ENCODE measurements around the gene HAO2.
"Not testable (repeated sequence)": the region's sequence is repeated elsewhere in the genome, so short reads cannot be mapped to it uniquely, and the experiment has no call there.

HAO2 gene

GRCh38 chr1:119373465-119373864 is 4.9 kb downstream of the HAO2 start:
- DNase-seq (ENCODE audit: insufficient read length, low spot score) = no peak
- no peak for FAIRE-seq
- no peak for TF ChIP-seq SPI1 (IDR thresholded peaks at IDR 0.05; ENCODE audit: low read depth, low read length)
- TF ChIP-seq TAF1 (IDR thresholded peaks at IDR 0.05; ENCODE audit: low read depth, low read length) = no peak
- no peak for TF ChIP-seq PAX5 (IDR thresholded peaks at IDR 0.05; ENCODE audit: insufficient read depth, low read length, severe bottlenecking)
- no peak for TF ChIP-seq POLR2AphosphoS5 (IDR thresholded peaks at IDR 0.05; ENCODE audit: low read depth, low read length)
- TF ChIP-seq POLR2A (IDR thresholded peaks at IDR 0.05; ENCODE audit: low read depth, low read length) = no peak
- TF ChIP-seq POU2F2 (IDR thresholded peaks at IDR 0.05; ENCODE audit: low read depth, low read length) = no peak

- no peak for FAIRE-seq
- TF ChIP-seq POU2F2 (IDR thresholded peaks at IDR 0.05; ENCODE audit: low read depth, low read length) (no peak), SPI1 (IDR thresholded peaks at IDR 0.05; ENCODE audit: low read depth, low read length) (no peak), POLR2AphosphoS5 (IDR thresholded peaks at IDR 0.05; ENCODE audit: low read depth, low read length) (no peak), PAX5 (IDR thresholded peaks at IDR 0.05; ENCODE audit: insufficient read depth, low read length, severe bottlenecking) (no peak), POLR2A (IDR thresholded peaks at IDR 0.05; ENCODE audit: low read depth, low read length) (no peak), TAF1 (IDR thresholded peaks at IDR 0.05; ENCODE audit: low read depth, low read length) (no peak)
- DNase-seq (ENCODE audit: insufficient read length, low spot score) = no peak
These were observed 5.8 kb downstream of the HAO2 start for GRCh38 chr1:119374208-119374874.

- TF ChIP-seq TAF1 (IDR thresholded peaks at IDR 0.05; ENCODE audit: low read depth, low read length) (no peak), POLR2AphosphoS5 (IDR thresholded peaks at IDR 0.05; ENCODE audit: low read depth, low read length) (no peak), PAX5 (IDR thresholded peaks at IDR 0.05; ENCODE audit: insufficient read depth, low read length, severe bottlenecking) (no peak), POLR2A (IDR thresholded peaks at IDR 0.05; ENCODE audit: low read depth, low read length) (no peak), SPI1 (IDR thresholded peaks at IDR 0.05; ENCODE audit: low read depth, low read length) (no peak), POU2F2 (IDR thresholded peaks at IDR 0.05; ENCODE audit: low read depth, low read length) (no peak)
- DNase-seq (ENCODE audit: insufficient read length, low spot score) (no peak), FAIRE-seq (no peak)
These were observed 6.8 kb downstream of the HAO2 start for GRCh38 chr1:119375366-119375765.

- DNase-seq (ENCODE audit: insufficient read length, low spot score) (no peak), FAIRE-seq (no peak)
- TF ChIP-seq SPI1 (IDR thresholded peaks at IDR 0.05; ENCODE audit: low read depth, low read length) (no peak), POLR2A (IDR thresholded peaks at IDR 0.05; ENCODE audit: low read depth, low read length) (no peak), POLR2AphosphoS5 (IDR thresholded peaks at IDR 0.05; ENCODE audit: low read depth, low read length) (no peak), PAX5 (IDR thresholded peaks at IDR 0.05; ENCODE audit: insufficient read depth, low read length, severe bottlenecking) (no peak), POU2F2 (IDR thresholded peaks at IDR 0.05; ENCODE audit: low read depth, low read length) (no peak), TAF1 (IDR thresholded peaks at IDR 0.05; ENCODE audit: low read depth, low read length) (no peak)
These were observed 8.0 kb downstream of the HAO2 start for GRCh38 chr1:119376594-119376993.

- not testable (repeated sequence) for DNase-seq (ENCODE audit: insufficient read length, low spot score)
These were observed 9.0 kb downstream of the HAO2 start for GRCh38 chr1:119377594-119377993.

GRCh38 chr1:119379117-119379516 is 10.5 kb downstream of the HAO2 start:
- no peak for TF ChIP-seq POLR2AphosphoS5 (IDR thresholded peaks at IDR 0.05; ENCODE audit: low read depth, low read length)
- TF ChIP-seq SPI1 (IDR thresholded peaks at IDR 0.05; ENCODE audit: low read depth, low read length) = no peak
- TF ChIP-seq PAX5 (IDR thresholded peaks at IDR 0.05; ENCODE audit: insufficient read depth, low read length, severe bottlenecking) = no peak
- TF ChIP-seq TAF1 (IDR thresholded peaks at IDR 0.05; ENCODE audit: low read depth, low read length) = no peak
- no peak for TF ChIP-seq POLR2A (IDR thresholded peaks at IDR 0.05; ENCODE audit: low read depth, low read length)
- TF ChIP-seq POU2F2 (IDR thresholded peaks at IDR 0.05; ENCODE audit: low read depth, low read length) = no peak
- FAIRE-seq (no peak), DNase-seq (ENCODE audit: insufficient read length, low spot score) (no peak)

More at GRCh38 chr1:119377594-119377993, 9.0 kb downstream of the HAO2 start:
- not testable (repeated sequence) for FAIRE-seq

- no peak for TF ChIP-seq POLR2A (IDR thresholded peaks at IDR 0.05; ENCODE audit: low read depth, low read length)
- TF ChIP-seq PAX5 (IDR thresholded peaks at IDR 0.05; ENCODE audit: insufficient read depth, low read length, severe bottlenecking) = no peak
- TF ChIP-seq SPI1 (IDR thresholded peaks at IDR 0.05; ENCODE audit: low read depth, low read length) = no peak
- TF ChIP-seq POLR2AphosphoS5 (IDR thresholded peaks at IDR 0.05; ENCODE audit: low read depth, low read length) = no peak
- no peak for TF ChIP-seq POU2F2 (IDR thresholded peaks at IDR 0.05; ENCODE audit: low read depth, low read length)
- TF ChIP-seq TAF1 (IDR thresholded peaks at IDR 0.05; ENCODE audit: low read depth, low read length) = no peak
- FAIRE-seq (no peak), DNase-seq (ENCODE audit: insufficient read length, low spot score) (no peak)
These were observed 11.7 kb downstream of the HAO2 start for GRCh38 chr1:119380304-119380703.

GRCh38 chr1:119380983-119381662 is 12.5 kb downstream of the HAO2 start:
- TF ChIP-seq POLR2AphosphoS5 (IDR thresholded peaks at IDR 0.05; ENCODE audit: low read depth, low read length) = no peak
- DNase-seq (ENCODE audit: insufficient read length, low spot score) (no peak), FAIRE-seq (no peak)

- DNase-seq (ENCODE audit: insufficient read length, low spot score) (no peak), FAIRE-seq (no peak)
- TF ChIP-seq SPI1 (IDR thresholded peaks at IDR 0.05; ENCODE audit: low read depth, low read length) (no peak), PAX5 (IDR thresholded peaks at IDR 0.05; ENCODE audit: insufficient read depth, low read length, severe bottlenecking) (no peak), TAF1 (IDR thresholded peaks at IDR 0.05; ENCODE audit: low read depth, low read length) (no peak), POU2F2 (IDR thresholded peaks at IDR 0.05; ENCODE audit: low read depth, low read length) (no peak), POLR2AphosphoS5 (IDR thresholded peaks at IDR 0.05; ENCODE audit: low read depth, low read length) (no peak), POLR2A (IDR thresholded peaks at IDR 0.05; ENCODE audit: low read depth, low read length) (no peak)
These were observed 16.0 kb downstream of the HAO2 start for GRCh38 chr1:119384591-119384990.

GRCh38 chr1:119385650-119386049 is 17.1 kb downstream of the HAO2 start:
- TF ChIP-seq SPI1 (IDR thresholded peaks at IDR 0.05; ENCODE audit: low read depth, low read length) = no peak
- no peak for TF ChIP-seq TAF1 (IDR thresholded peaks at IDR 0.05; ENCODE audit: low read depth, low read length)
- no peak for TF ChIP-seq POLR2A (IDR thresholded peaks at IDR 0.05; ENCODE audit: low read depth, low read length)
- no peak for TF ChIP-seq POLR2AphosphoS5 (IDR thresholded peaks at IDR 0.05; ENCODE audit: low read depth, low read length)
- TF ChIP-seq POU2F2 (IDR thresholded peaks at IDR 0.05; ENCODE audit: low read depth, low read length) = no peak
- TF ChIP-seq PAX5 (IDR thresholded peaks at IDR 0.05; ENCODE audit: insufficient read depth, low read length, severe bottlenecking) = no peak
- FAIRE-seq (no peak), DNase-seq (ENCODE audit: insufficient read length, low spot score) (no peak)
